ENCODE measurements around the gene CTRL. TPM values are rescaled to one million over a fixed set of nuclear protein-coding genes. Genes with fewer than 3 reads are reported as not detected.
"Not testable (repeated sequence)": the region's sequence is repeated elsewhere in the genome, so short reads cannot be mapped to it uniquely, and the experiment has no call there.

The CTRL gene
- polyA plus RNA-seq, 3 donors, result 4.0 to 7.6 (median 6.2) TPM

DNA sequence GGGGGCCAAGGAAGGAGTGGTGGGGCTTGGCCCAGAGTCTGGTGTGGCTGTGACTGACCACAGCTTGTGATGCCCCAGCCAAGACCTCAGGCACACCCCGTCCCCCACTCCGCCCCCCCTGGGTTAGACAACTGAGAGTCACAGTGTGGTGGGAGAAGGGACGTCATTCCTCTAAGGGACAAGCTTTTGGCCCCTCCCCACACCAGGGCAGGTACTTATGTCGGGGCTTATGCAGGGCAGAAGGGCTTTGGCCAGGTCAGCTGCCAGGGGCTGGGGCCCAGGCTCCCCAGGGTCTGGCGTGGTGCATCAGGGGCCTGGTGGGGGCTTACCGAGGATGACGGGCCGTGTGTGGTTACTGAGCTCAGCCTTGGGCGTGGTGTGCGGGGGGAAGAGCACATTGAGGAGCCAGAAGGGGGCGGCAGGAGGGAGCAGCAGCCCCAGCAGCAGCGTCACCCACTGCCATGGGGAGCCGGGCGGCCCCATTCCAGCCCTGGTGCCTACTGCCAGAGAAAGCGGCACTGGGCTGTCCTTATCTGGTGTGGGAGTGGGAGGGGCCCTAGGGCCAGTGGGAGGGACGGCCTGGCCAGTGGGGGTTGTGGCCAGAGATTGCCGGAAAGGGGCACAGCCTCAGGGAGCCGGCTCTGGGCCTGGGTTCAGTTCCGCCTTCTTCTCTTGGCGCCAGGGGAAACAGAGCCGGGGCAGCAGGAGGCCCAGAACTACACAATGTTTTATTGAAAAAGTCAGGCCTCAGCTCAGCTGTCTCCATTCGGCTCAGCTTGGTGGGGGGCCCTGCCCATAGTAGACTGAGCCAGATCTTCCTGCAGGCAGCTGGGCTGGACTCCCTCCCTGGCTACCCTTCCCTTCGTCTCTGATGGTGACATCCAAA, 12.2 kb upstream of the CTRL start, which contains the start of gene LCAT:
Gene LCAT, minus strand, starts transcription at position 502 of the 886 bp plus-strand sequence. Its CDS starts 19 bp downstream, at position 483.
- no peak for DNase-seq (ENCODE audit: extremely low read depth in 1 of 11, low read depth in 9 of 11, low spot score in 4 of 11)

DNA sequence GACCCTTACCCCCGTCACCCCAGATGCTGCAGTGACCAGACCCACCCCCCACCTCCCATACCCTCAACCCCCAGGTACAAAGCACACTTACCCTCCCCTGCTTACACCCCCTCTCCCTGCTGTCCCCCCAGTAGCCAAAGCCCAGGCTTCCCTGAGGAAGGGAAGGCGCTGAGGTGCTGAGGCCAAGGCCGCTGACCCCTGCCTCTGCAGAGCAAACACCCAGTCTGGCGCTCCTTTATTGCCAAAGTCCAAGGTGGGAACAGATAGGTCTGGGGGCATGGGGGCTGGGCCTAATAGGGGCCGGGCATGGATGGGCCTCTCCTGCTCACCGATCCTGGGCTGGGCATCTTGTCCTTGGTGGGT, 11.6 kb upstream of the CTRL start:
- no peak for DNase-seq (ENCODE audit: extremely low read depth in 1 of 11, low read depth in 9 of 11, low spot score in 4 of 11)

DNA sequence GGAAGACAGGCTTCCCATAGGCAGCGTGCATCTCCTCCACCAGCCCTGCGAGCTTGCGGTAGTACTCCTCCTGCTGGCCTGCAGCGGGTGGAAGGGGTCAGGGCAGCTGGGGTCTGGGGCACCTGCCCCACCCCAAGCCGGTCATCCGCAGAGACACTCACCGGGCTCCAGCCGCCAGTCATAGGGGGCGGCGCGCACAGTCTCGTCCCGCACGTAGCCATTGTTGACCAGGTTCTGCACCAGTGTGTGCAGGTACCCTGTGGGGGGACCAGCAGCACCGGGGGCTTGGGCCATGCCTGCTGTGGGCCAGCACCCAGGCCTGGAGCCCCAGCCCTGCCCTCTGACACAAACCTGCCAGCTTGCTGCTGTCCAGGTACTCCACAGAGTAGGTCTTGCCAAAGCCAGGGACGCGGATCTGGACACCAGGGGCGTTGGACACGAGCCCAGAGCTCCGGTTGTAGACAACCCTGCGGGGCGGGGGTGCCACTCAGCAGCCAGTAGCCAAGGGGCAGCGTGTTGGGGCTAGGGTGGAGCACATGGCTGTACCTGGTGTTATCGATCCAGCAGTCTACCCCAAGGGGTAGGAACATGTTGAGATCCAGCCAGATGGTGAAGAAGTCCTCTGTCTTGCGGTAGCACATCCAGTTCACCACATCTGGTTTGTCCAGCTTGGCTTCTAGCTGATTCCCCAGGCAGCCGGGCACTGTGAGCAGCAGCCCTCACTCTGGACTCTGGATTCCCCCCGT, 11.0 kb upstream of the CTRL start:
- DNase-seq (ENCODE audit: extremely low read depth in 1 of 11, low read depth in 9 of 11, low spot score in 4 of 11), result no peak

DNA sequence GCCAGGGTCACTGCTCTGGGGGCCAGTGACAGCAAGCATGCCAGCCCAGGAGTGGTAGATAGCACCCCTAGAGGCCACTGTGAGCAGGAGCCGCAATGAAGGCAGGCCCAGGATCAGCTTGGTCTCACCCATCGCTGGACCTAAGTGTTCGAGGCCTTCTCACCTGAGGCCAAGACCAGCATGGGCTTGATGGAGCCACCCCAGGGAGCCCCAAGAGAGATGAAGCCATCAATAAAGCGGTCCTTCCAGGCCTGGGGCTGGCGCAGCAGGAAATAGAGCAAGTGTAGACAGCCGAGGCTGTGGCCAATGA, 10.5 kb upstream of the CTRL start:
- DNase-seq (ENCODE audit: extremely low read depth in 1 of 11, low read depth in 9 of 11, low spot score in 4 of 11), result peak in 1 of 11 donors; percentile 18

DNA sequence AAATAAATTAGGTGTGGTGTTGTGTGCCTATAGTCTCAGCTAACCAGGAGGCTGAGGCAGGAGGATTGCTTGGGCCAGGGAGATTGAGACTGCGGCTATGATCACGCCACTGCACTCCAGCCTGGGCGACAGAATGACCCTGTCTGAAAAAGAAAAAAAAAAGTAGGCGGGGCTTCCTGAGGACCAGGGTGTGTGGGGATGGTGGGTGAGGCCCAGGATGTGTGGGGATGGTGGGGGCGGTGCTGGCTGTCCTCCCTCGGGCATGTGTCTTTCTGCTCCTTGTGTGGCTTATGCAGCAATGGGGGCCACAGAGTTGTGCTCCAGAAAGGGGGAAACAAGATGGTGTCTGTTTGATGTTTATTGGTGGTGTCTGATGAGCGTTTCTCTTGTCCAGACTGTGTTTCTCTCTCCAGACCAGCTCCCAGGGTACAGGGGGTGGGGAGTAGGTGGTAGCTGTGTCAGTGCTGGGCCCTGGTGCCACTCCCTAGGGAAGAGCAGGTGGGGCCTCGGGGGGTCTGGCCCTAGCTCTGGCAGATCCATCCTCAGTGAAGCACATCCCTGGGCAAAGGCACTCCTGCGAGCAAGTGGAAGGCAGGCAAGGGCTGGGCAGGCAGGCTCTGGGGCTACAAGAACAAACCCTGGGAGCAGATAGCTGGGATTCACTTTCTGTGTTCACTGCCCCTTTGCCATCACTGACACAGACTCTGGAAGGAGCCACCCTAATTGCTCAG, 10.0 kb upstream of the CTRL start:
- no peak for DNase-seq (ENCODE audit: extremely low read depth in 1 of 11, low read depth in 9 of 11, low spot score in 4 of 11)

DNA sequence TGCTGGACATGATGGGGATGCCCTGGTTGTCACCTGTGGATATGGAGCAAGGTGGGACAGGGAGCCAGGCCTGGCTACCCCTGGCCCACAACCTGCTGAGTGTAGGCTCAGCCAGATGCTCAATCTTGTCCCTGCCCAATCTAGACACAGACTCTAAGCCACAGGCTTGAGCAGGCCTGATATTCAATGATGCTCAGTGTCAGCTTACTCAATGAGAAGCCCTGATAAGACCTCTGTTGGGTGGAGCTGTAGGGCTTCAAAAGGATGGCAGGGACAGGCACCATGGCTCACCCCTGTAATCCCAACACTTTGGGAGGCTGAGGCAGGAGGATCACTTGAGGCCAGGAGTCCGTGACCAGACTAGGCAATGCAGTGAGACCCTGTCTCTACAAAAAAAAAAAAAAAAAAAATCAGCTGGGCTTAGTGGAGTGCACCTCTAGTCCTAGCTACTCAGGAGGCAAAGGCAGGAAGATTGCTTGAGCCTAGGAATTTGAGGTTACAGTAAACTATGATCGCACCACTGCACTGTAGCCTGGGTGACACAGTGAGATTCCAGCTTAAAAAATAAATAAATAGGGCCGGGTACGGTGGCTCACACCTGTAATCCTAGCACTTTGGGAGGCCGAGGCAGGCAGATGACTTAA, 8.9 kb upstream of the CTRL start:
- no peak for DNase-seq (ENCODE audit: extremely low read depth in 1 of 11, low read depth in 9 of 11, low spot score in 4 of 11)

DNA sequence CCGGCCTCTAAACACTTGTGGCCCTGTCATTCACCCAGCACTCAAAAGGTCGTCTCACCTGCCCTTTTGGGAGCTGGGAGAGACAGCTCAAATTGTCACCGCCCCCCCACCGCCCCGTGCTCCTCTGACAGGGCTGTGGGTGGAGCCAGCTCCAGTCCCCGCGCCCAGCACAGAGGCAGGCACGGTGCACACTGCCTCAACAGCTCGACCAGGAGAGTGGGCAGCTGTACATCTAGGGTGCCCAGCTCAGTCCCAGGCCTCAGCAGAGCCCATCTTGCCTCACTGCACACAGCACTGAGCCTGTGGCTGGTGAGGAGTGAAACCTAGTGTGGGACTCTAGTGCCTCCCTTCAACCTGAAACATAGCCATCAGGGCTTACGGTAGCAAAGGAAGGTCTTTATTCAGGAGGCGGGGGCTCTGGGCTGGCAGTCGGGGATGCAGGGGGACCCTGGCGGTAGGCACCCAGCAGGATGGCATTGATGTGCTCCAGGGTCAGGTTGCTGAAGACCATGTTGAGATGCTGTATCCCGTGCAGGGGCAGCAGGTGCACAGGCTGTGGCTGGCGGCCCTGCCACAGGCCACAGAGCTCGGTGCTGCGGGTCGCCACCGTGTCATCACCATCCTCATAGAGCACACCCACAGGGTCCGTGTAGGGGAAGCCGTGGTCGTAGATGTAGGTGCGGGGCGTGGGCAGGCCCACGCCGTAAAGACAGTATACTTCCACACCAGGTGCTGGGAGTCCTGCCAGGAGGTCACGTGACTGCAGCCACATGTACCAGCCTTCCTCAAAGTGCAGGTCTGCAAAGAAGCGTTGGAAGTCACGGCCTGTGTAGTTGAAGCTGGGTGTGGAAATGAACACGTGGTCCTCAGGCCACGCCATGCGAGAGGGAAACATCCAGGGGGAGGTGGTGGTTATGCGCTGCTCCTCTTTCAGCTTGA, 8.1 kb upstream of the CTRL start:
- DNase-seq (ENCODE audit: extremely low read depth in 1 of 11, low read depth in 9 of 11, low spot score in 4 of 11), result no peak

DNA sequence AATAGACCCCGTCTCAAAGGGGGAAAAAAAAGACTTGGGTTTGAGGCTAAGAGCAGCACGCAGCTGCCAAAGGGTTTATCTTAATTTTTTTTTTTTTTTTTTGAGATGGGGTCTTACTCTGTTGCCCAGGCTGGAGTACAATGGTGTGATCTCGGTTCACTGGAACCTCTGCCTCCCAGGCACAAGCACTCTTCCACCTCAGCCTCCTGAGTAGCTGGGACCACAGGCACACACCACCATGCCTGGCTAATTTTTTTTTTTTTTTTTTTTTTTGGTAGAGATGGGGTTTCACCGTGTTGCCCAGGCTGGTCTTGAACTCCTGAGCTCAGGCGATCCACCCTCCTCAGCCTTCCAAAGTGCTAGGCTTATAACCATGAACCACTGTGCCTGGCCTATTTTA, 6.1 kb upstream of the CTRL start:
- DNase-seq (ENCODE audit: extremely low read depth in 1 of 11, low read depth in 9 of 11, low spot score in 4 of 11), result not testable (repeated sequence)

DNA sequence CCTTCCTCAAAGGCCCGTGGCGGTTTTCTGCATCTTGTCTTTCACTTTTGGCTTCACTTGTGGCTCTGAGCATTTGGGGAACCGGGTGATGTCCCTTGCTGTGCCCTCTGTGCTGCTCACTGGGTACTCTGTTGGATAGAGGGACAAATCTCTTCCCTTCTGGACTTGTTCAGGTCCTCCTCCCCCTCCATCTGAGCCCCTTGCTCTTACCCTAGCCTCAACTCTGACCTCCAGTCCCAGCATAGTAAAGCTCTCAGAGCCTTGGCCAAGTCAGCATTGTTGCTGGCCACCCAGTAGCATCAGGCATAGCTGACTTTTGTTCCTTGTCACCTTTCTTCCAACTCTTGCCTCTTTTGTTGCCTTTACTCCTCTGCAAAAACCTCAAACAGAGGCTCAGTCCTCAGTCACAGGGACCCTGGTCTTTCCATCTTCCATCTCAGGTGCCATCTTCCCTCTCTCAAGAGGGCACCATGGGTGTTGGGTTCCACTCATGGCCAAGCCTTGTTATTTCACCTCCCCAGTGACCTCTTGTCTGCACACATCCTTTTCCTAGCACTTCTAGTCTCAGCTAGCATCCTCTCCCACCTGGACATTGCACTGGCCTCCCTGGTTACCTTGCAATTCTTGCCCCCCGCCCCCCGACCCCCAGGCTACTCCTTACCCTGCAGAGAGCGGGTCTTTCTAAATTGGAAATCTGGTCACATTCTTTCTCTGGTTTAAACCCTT, 5.4 kb upstream of the CTRL start:
- peak in 2 of 11 donors; percentile 25 to 33 for DNase-seq (ENCODE audit: extremely low read depth in 1 of 11, low read depth in 9 of 11, low spot score in 4 of 11)

DNA sequence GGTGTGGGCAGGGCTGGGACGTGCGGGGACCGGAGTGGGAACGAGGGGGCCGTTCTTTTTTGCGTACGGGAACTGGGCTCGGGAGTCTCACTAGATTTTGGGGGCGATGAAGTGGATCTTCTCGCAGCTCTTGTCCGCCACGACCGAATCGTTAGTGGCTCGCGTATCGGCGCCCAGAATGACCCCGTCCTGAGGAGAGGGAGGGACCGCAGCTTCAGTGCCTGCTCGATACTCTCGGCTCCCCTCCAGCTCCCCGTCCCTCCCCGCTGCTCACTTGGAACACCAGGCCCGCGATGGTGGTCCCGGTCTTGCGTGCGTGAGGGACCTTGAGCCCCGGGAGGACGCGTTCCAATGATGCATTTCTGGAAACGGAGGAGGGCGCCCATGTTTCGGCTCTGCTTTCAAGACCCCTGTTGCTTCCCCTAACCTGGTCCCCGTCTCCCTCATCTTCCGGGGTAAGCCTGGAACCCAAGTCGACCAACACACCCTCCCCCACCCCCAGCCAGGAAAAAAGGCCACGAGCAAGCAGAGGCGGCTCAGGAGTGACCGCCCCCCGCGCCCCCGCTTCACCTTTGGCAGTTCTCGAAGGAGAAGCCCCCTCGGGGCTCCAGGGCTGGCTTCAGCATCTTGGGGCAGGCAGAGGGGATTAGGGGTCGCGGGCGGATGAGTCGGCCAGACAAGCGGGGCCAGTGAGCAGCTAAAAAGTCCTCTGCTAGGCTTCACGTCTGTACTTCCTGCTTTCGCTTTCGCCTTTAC, 4.6 kb upstream of the CTRL start, which contains the start of gene PSMB10:
Gene PSMB10, minus strand, starts transcription at position 727 of the 756 bp plus-strand sequence. Its CDS starts 101 bp downstream, at position 626.
- peak in 8 of 11 donors; percentile 24 to 47 (median 33) for DNase-seq (ENCODE audit: extremely low read depth in 1 of 11, low read depth in 9 of 11, low spot score in 4 of 11)

DNA sequence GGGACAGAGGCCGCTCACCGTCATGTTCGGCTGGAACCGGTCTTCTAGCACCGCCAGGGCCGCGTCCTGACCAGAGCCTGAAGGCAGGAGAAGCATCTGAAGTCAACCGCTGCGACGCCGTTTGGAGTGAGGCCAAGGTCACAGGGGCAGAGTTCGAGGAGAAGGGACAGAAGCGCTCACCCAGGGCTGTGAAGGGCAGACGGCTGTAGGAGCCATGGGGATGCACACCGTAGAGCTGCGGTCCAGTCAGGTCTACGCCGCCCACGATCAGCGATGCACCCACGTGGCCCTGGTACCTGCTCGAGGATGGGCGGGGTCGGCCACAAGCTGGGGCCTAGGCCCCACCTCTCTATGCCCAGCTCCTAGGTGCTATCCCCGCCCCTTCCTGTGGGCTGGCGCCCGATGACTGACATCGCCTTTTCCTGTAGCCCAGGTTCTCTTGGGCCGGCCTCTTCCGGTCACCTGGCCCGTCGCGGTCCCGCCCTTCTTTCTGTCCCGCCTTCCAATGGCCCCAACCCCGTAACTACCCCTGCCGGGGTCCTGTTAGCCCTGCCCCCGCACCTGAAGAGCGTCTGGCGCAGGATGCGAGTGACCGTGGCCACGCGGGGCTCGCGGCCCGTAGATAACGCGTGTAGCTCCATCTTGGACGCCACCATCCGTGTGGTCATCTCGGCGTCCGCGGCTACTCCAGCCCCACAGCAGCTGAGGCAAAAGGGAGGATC, 3.9 kb upstream of the CTRL start:
- DNase-seq (ENCODE audit: extremely low read depth in 1 of 11, low read depth in 9 of 11, low spot score in 4 of 11), result peak; percentile 82 to 96 (median 93)

DNA sequence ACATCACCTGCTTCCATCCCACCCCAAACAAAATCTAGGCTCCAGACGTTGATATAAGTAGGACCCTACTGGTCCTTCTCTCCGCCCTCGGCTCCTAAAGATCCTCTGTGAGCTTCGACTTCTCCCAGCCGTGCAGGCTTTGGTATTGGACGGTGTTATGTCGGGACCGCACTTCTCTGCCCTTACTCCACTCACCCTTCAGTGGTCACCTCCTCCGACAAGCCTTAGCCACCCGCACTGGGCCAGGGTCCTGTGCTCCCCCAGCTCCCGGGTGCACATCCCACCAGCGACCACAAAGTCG, 3.4 kb upstream of the CTRL start:
- no peak for DNase-seq (ENCODE audit: extremely low read depth in 1 of 11, low read depth in 9 of 11, low spot score in 4 of 11)

DNA sequence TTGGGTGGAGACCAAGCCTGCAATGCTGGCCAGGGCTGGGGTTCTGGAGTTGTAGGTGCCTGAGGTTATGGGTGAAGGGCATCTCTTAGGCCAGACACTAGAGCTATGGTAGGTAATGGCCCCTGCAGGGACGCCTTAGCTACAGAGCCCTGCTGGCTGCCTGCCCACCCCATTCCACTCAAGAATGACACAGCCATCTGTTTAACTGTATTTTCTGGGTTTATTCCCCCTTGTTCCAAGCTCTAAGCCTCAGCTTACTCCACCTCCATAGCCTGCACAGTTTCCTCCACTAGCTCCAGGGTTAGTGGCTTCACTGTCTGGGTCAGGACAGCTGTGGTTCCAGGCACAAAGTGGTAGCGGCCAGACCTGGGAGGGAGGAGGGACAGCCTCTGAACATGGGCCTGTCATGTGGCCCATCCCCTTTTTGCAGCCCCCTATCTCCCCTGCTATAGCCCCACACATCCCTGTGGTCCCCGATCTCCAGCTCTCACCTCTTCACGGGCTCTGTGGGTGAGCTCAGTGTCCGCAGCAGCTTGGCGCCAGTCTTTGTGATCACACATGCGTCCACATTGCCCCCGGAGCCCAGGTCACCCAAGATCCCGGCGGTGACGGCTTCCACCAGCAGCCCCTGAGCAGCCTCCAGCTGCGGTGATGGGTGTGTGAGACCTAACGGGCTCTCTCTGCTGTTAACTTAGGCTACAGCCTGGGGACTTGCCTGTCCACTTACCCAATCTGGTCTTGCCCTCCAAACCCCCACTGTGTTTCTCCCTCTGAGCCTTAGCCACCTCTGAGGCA, 2.8 kb upstream of the CTRL start:
- DNase-seq (ENCODE audit: extremely low read depth in 1 of 11, low read depth in 9 of 11, low spot score in 4 of 11), result no peak

DNA sequence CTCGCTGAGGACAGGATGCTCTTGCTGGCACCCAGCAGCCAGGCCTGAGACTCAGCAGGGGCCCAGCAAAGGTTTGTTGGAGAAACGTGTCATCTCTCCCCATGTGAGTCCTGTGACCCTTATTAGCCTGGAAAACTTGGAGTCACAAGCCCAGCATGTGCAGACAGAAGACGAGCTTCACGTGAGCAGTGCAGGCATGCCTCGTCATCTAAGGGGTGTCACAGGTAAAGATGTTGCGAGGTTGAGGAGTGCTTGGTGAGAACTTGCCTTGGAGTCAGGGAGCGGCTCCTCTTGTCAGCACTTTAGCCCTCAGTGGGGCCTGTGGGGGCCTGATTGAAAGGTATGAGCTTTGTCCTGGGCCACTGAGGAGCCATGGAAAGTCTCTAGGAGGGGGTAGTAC, 2.1 kb upstream of the CTRL start:
- no peak for DNase-seq (ENCODE audit: extremely low read depth in 1 of 11, low read depth in 9 of 11, low spot score in 4 of 11)

DNA sequence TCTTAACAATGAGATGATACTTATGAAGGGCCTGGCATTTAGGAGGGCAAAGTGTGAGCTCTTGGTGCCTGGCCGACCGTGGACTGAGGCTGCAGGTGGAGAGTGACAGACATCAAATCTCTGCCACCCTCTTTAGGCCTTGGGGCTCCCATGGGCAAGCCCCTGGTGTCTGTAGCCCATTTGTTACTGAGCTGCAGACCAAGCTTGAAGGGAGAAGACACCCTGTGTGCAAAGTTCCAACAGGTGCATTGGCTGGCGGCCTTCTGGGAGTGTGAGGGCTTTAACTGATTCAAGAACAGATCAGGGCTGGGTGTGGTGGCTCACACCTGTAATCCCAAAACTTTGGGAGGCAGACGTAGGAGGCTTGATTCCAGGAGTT, 789 bp upstream of the CTRL start:
- no peak for DNase-seq (ENCODE audit: extremely low read depth in 1 of 11, low read depth in 9 of 11, low spot score in 4 of 11)
